ENCODE data around the gene UTS2B.

The UTS2B gene

DNA sequence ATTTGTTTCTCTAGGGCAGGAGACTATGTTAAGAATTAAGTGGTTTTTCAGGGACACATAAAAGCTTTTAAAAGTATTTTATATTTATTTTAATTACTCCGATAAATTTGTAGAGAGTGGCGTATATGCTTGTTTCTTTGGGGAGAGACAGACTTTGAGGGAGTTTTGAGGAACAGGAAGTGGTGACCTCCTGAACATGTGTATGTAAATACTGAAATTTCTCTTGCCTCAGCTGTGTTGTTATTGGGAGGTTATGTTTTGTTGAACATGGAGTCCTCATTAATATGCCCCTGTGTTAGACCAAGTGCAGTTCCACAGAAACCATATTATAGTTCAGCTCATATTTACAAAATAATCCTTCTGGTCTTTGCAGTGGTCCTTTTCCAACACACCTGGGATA lies 41.8 kb upstream of the UTS2B start:
- POLR2A ChIA-PET, result no interaction called here
- Histone ChIP-seq H3K36me3 (ENCODE audit: control insufficient read depth in 2 of 2, insufficient read depth in 1 of 2, low read length in 2 of 2) (peaks cover 0 to 37% of the 10 kb centered on the region in 2 experiments; a peak in 2 of 3 replicates), H3K9me3 (ENCODE audit: control insufficient read depth, insufficient read depth, low read depth, low read length) (no peaks in the 10 kb centered on the region), H3K4me1 (ENCODE audit: control insufficient read depth, insufficient read depth, low read length) (peaks cover 8% of the 10 kb centered on the region), H3K4me3 (ENCODE audit: low read depth, low read length) (no peak overlapping the region), H3K27ac (ENCODE audit: extremely low read depth, low read depth, low read length) (no peak overlapping the region)
- CTCF ChIA-PET, result no interaction called here
- TF ChIP-seq ZNF280D (tag by site-specific recombination; IDR thresholded peaks at IDR 0.05) (no peak), ZNF701 (tag by site-specific recombination; IDR thresholded peaks at IDR 0.05) (no peak), ZFP37 (tag by site-specific recombination; IDR thresholded peaks at IDR 0.05) (no peak), KLF9 (tag by site-specific recombination; IDR thresholded peaks at IDR 0.05; ENCODE audit: low read depth) (no peak), ZNF133 (tag by site-specific recombination; IDR thresholded peaks at IDR 0.05) (no peak)

GRCh38 chr3:191369616-191370010 lies 39.3 kb upstream of the UTS2B start:
- ChIA-PET POLR2A (no interaction called here), CTCF (interaction anchor here (0.6 kb wide), 1 partner anchor 14 kb away, joined by 3 read pairs; no protein-coding TSS in a partner anchor)
- Histone ChIP-seq H3K9me3 (ENCODE audit: control insufficient read depth, insufficient read depth, low read depth, low read length) (no peaks in the 10 kb centered on the region), H3K27ac (ENCODE audit: extremely low read depth, low read depth, low read length) (no peak overlapping the region), H3K36me3 (ENCODE audit: control insufficient read depth in 2 of 2, insufficient read depth in 1 of 2, low read length in 2 of 2) (peaks cover 0 to 28% of the 10 kb centered on the region in 2 experiments; a peak in 2 of 3 replicates), H3K4me1 (ENCODE audit: control insufficient read depth, insufficient read depth, low read length) (peaks cover 5% of the 10 kb centered on the region; the same call in 1 of the 2 replicates), H3K4me3 (ENCODE audit: low read depth, low read length) (no peak overlapping the region)
- TF ChIP-seq, protein P1, sequence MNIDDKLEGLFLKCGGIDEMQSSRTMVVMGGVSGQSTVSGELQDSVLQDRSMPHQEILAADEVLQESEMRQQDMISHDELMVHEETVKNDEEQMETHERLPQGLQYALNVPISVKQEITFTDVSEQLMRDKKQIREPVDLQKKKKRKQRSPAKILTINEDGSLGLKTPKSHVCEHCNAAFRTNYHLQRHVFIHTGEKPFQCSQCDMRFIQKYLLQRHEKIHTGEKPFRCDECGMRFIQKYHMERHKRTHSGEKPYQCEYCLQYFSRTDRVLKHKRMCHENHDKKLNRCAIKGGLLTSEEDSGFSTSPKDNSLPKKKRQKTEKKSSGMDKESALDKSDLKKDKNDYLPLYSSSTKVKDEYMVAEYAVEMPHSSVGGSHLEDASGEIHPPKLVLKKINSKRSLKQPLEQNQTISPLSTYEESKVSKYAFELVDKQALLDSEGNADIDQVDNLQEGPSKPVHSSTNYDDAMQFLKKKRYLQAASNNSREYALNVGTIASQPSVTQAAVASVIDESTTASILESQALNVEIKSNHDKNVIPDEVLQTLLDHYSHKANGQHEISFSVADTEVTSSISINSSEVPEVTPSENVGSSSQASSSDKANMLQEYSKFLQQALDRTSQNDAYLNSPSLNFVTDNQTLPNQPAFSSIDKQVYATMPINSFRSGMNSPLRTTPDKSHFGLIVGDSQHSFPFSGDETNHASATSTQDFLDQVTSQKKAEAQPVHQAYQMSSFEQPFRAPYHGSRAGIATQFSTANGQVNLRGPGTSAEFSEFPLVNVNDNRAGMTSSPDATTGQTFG (tag by site-specific recombination; IDR thresholded peaks at IDR 0.05; ENCODE audit: borderline replicate concordance), result no peak
- TF ChIP-seq GFI1B (tag by site-specific recombination; IDR thresholded peaks at IDR 0.05), result no peak
- TF ChIP-seq ZNF335 (tag by site-specific recombination; conservative IDR thresholded peaks at IDR 0.05), result no peak
- TF ChIP-seq SP2 (tag by site-specific recombination; IDR thresholded peaks at IDR 0.05), result no peak

DNA sequence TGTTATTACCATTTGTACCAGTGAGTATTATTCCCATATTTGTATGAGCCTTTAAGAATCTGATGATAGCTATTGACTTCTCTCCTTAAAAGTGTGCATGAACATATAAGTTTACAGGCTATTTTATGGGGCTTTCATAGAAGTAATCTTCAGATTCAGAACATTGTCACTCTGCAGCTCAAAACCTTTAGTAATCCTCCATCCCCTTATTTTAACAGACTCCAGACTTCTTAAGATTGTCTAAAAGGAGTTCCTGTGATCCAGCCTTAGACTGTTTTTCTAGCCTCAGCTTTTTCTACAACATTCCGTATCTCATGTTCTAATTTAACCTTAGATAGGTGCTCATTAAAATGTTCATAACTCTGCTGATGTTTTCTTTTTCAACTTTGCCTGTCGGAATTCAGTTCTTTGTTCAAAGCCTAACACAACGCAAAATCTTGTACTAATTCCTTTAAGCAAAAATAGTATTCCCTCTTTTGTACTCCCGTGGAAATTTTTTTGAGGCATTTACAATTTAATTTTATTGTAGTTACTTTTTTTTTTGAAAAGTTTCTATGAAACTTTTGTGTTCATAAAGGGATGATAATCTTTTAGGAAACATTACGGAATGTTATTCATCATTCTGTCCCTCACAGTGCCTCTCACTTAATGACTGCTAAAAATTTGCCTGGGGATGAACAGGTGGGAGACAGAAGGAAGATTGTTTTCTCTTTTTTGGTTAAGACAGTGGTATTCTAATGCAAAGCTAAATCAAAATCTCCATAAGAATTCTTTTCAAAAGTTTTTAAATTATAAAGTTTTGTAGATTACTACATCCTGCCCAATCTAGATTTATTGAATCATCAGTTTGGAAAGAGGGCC lies 38.7 kb upstream of the UTS2B start:
- Histone ChIP-seq H3K4me1 (ENCODE audit: control insufficient read depth, insufficient read depth, low read length) (0 out of 2 replicates have a peak, but pooled peaks cover 2% of the 10 kb centered on the region), H3K36me3 (ENCODE audit: control insufficient read depth in 2 of 2, insufficient read depth in 1 of 2, low read length in 2 of 2) (peaks cover 0 to 28% of the 10 kb centered on the region in 2 experiments; a peak in 2 of 3 replicates), H3K4me3 (ENCODE audit: low read depth, low read length) (no peak overlapping the region), H3K27ac (ENCODE audit: extremely low read depth, low read depth, low read length) (no peak overlapping the region), H3K9me3 (ENCODE audit: control insufficient read depth, insufficient read depth, low read depth, low read length) (no peaks in the 10 kb centered on the region)
- POLR2A ChIA-PET, result no interaction called here
- CTCF ChIA-PET, result interaction anchor here (0.6 kb wide), 1 partner anchor 15 kb away, joined by 3 read pairs; no protein-coding TSS in a partner anchor
- TF ChIP-seq ZNF404 (tag by site-specific recombination; IDR thresholded peaks at IDR 0.05), result no peak
- TF ChIP-seq ZFP3 (tag by site-specific recombination; IDR thresholded peaks at IDR 0.05; ENCODE audit: low read depth), result no peak
- no peak for TF ChIP-seq ZSCAN30 (tag by site-specific recombination; IDR thresholded peaks at IDR 0.05)
- no peak for TF ChIP-seq SP3 (tag by site-specific recombination; IDR thresholded peaks at IDR 0.05)
- no peak for TF ChIP-seq ZNF548 (tag by site-specific recombination; IDR thresholded peaks at IDR 0.05)
- TF ChIP-seq KLF8 (tag by site-specific recombination; IDR thresholded peaks at IDR 0.05), result no peak
- TF ChIP-seq, protein P2, sequence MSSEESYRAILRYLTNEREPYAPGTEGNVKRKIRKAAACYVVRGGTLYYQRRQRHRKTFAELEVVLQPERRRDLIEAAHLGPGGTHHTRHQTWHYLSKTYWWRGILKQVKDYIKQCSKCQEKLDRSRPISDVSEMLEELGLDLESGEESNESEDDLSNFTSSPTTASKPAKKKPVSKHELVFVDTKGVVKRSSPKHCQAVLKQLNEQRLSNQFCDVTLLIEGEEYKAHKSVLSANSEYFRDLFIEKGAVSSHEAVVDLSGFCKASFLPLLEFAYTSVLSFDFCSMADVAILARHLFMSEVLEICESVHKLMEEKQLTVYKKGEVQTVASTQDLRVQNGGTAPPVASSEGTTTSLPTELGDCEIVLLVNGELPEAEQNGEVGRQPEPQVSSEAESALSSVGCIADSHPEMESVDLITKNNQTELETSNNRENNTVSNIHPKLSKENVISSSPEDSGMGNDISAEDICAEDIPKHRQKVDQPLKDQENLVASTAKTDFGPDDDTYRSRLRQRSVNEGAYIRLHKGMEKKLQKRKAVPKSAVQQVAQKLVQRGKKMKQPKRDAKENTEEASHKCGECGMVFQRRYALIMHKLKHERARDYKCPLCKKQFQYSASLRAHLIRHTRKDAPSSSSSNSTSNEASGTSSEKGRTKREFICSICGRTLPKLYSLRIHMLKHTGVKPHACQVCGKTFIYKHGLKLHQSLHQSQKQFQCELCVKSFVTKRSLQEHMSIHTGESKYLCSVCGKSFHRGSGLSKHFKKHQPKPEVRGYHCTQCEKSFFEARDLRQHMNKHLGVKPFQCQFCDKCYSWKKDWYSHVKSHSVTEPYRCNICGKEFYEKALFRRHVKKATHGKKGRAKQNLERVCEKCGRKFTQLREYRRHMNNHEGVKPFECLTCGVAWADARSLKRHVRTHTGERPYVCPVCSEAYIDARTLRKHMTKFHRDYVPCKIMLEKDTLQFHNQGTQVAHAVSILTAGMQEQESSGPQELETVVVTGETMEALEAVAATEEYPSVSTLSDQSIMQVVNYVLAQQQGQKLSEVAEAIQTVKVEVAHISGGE (tag by site-specific recombination; conservative IDR thresholded peaks at IDR 0.05; ENCODE audit: low read depth), result no peak

Measured in HEK293 (cell line).